H1 (cell line): ENCODE data around the gene LRBA. TPM values are rescaled to one million over a fixed set of nuclear protein-coding genes. Genes with fewer than 3 reads are reported as not detected.

Source experiments
- CHD2 ChIP-seq: IDR thresholded peaks from 2 replicates; pipeline ENCODE4 v1.6.1; 2012; ENCODE audit warnings: low read length, improper control_type of control experiment
- GABPA ChIP-seq: IDR thresholded peaks from 2 replicates; pipeline ENCODE4 v1.6.1; 2011; ENCODE audit warnings: mild to moderate bottlenecking, low read length, moderate library complexity, borderline replicate concordance; ENCODE audit not compliant: insufficient read depth
- SRF ChIP-seq: IDR thresholded peaks from 2 replicates; pipeline ENCODE4 v1.6.1; 2011; ENCODE audit warnings: mild to moderate bottlenecking, low read depth, low read length, moderate library complexity
- polyA plus RNA-seq, 7 experiments: library from polyadenylated mRNA; depleted of rRNA in 3 of 7; stranded (reverse) in 5 of 7; unstranded in 2 of 7; fragments of >200 nt in 5 of 7; fragments of 200-250 nt in 2 of 7; gene quantifications; 1 replicate in 5 of 7; 2 replicates in 1 of 7; 4 replicates in 1 of 7; pipeline versions ENCODE4 v1.2.1 to v1.2.3, GENCODE V29; 2011 to 2013; ENCODE audit warnings: missing spikeins in 2 of 7, mixed read lengths in 2 of 7
- total RNA-seq: library from RNA; stranded (reverse); fragmentation: NEBNext Ultra II Directional; extraction: Animal tissue kit (Norgen Biotek cat#: 25700); gene quantifications from 2 replicates; pipeline ENCODE4 v1.2.1, GENCODE V29; 2021
- TF ChIP-seq, protein P1 (sequence below): fragments of 300-600 bp; sonication (generic); IDR thresholded peaks from 2 replicates; pipeline ENCODE4 v1.7.1; 2012; ENCODE audit warnings: low read length, moderate library complexity, mild to moderate bottlenecking, inconsistent platforms; ENCODE audit not compliant: insufficient replicate concordance

Gene LRBA
- total and polyA plus RNA-seq, 2 of the 8 experiments (the other 6 are each of a cell fraction or from before 2014, with no cell fraction given): 54.6 to 83.2 TPM

- TF ChIP-seq, protein P1, sequence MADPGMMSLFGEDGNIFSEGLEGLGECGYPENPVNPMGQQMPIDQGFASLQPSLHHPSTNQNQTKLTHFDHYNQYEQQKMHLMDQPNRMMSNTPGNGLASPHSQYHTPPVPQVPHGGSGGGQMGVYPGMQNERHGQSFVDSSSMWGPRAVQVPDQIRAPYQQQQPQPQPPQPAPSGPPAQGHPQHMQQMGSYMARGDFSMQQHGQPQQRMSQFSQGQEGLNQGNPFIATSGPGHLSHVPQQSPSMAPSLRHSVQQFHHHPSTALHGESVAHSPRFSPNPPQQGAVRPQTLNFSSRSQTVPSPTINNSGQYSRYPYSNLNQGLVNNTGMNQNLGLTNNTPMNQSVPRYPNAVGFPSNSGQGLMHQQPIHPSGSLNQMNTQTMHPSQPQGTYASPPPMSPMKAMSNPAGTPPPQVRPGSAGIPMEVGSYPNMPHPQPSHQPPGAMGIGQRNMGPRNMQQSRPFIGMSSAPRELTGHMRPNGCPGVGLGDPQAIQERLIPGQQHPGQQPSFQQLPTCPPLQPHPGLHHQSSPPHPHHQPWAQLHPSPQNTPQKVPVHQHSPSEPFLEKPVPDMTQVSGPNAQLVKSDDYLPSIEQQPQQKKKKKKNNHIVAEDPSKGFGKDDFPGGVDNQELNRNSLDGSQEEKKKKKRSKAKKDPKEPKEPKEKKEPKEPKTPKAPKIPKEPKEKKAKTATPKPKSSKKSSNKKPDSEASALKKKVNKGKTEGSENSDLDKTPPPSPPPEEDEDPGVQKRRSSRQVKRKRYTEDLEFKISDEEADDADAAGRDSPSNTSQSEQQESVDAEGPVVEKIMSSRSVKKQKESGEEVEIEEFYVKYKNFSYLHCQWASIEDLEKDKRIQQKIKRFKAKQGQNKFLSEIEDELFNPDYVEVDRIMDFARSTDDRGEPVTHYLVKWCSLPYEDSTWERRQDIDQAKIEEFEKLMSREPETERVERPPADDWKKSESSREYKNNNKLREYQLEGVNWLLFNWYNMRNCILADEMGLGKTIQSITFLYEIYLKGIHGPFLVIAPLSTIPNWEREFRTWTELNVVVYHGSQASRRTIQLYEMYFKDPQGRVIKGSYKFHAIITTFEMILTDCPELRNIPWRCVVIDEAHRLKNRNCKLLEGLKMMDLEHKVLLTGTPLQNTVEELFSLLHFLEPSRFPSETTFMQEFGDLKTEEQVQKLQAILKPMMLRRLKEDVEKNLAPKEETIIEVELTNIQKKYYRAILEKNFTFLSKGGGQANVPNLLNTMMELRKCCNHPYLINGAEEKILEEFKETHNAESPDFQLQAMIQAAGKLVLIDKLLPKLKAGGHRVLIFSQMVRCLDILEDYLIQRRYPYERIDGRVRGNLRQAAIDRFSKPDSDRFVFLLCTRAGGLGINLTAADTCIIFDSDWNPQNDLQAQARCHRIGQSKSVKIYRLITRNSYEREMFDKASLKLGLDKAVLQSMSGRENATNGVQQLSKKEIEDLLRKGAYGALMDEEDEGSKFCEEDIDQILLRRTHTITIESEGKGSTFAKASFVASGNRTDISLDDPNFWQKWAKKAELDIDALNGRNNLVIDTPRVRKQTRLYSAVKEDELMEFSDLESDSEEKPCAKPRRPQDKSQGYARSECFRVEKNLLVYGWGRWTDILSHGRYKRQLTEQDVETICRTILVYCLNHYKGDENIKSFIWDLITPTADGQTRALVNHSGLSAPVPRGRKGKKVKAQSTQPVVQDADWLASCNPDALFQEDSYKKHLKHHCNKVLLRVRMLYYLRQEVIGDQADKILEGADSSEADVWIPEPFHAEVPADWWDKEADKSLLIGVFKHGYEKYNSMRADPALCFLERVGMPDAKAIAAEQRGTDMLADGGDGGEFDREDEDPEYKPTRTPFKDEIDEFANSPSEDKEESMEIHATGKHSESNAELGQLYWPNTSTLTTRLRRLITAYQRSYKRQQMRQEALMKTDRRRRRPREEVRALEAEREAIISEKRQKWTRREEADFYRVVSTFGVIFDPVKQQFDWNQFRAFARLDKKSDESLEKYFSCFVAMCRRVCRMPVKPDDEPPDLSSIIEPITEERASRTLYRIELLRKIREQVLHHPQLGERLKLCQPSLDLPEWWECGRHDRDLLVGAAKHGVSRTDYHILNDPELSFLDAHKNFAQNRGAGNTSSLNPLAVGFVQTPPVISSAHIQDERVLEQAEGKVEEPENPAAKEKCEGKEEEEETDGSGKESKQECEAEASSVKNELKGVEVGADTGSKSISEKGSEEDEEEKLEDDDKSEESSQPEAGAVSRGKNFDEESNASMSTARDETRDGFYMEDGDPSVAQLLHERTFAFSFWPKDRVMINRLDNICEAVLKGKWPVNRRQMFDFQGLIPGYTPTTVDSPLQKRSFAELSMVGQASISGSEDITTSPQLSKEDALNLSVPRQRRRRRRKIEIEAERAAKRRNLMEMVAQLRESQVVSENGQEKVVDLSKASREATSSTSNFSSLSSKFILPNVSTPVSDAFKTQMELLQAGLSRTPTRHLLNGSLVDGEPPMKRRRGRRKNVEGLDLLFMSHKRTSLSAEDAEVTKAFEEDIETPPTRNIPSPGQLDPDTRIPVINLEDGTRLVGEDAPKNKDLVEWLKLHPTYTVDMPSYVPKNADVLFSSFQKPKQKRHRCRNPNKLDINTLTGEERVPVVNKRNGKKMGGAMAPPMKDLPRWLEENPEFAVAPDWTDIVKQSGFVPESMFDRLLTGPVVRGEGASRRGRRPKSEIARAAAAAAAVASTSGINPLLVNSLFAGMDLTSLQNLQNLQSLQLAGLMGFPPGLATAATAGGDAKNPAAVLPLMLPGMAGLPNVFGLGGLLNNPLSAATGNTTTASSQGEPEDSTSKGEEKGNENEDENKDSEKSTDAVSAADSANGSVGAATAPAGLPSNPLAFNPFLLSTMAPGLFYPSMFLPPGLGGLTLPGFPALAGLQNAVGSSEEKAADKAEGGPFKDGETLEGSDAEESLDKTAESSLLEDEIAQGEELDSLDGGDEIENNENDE: no peak
- TF ChIP-seq SRF: no peak
- TF ChIP-seq CHD2: no peak
- no peak for TF ChIP-seq GABPA
These were observed 75.6 kb downstream of the LRBA start (continued) for GRCh38 chr4:150939530-150939929.
